OCI-LY7 (cell line): Measurements from ENCODE around the gene LRRK1. TPM values are rescaled to one million over a fixed set of nuclear protein-coding genes. Genes with fewer than 3 reads are reported as not detected.

Experiments used
- BruUV-seq: library from RNA; stranded (reverse); fragments of 400-500 nt; replicated peaks from 2 replicates; lab custom pipeline; 2021; lab: Mats Ljungman, UMichigan
- CTCF ChIA-PET: fragments of 300-600 bp; sonication (Branson Sonifier 250); formaldehyde crosslinking; loops from one replicate; lab custom pipeline; 2022; ENCODE audit warnings: antibody characterized with exemption; ENCODE audit not compliant: unreplicated experiment; lab: Charles Lee
- POLR2A ChIA-PET: fragments of 300-600 bp; sonication (Branson Sonifier 250); formaldehyde crosslinking; loops from one replicate; lab custom pipeline; 2022; ENCODE audit warnings: antibody characterized with exemption; lab: Charles Lee
- DNase-seq: peaks from one replicate; pipeline ENCODE4 v3.0.0-alpha.2; 2015; ENCODE audit warnings: low spot score
- H2AFZ ChIP-seq: fragments of 200-600 bp; sonication (generic), shearing (Covaris generic); 2 replicates; pipeline ENCODE4 v1.6.1; 2014; ENCODE audit warnings: mild to moderate bottlenecking, antibody characterized with exemption, low read length, moderate library complexity
- H3K27ac ChIP-seq: fragments of 200-600 bp; sonication (generic); 2 replicates; pipeline ENCODE4 v1.5.1; 2014; ENCODE audit warnings: mixed run types, low read depth, mild to moderate bottlenecking, moderate library complexity, low read length, inconsistent platforms; ENCODE audit not compliant: poor library complexity, severe bottlenecking
- H3K36me3 ChIP-seq: fragments of 200-600 bp; sonication (generic); 2 replicates; pipeline ENCODE4 v1.6.1; 2014; ENCODE audit warnings: mild to moderate bottlenecking, antibody characterized with exemption, low read length, moderate library complexity, mixed read lengths; ENCODE audit not compliant: insufficient read depth
- H3K4me1 ChIP-seq: fragments of 200-600 bp; sonication (generic); 2 replicates; pipeline ENCODE4 v1.5.1; 2014; ENCODE audit warnings: mild to moderate bottlenecking, low read length; ENCODE audit not compliant: insufficient read depth, poor library complexity, severe bottlenecking
- H3K4me2 ChIP-seq: fragments of 200-600 bp; sonication (generic); 2 replicates; pipeline ENCODE4 v1.6.1; 2014; ENCODE audit warnings: mild to moderate bottlenecking, low read length
- H3K4me3 ChIP-seq: fragments of 200-600 bp; sonication (generic); 2 replicates; pipeline ENCODE4 v1.5.1; 2014; ENCODE audit warnings: mild to moderate bottlenecking, low read depth, low read length; ENCODE audit not compliant: poor library complexity, severe bottlenecking
- H3K79me2 ChIP-seq: fragments of 200-600 bp; sonication (generic); 2 replicates; pipeline ENCODE4 v1.6.1; 2016; ENCODE audit warnings: low read depth, mild to moderate bottlenecking, low read length, moderate library complexity, mixed read lengths; ENCODE audit not compliant: insufficient read depth
- H3K9me2 ChIP-seq: fragments of 200-600 bp; sonication (generic); 2 replicates; pipeline ENCODE4 v1.6.1; 2016; ENCODE audit warnings: mild to moderate bottlenecking, low read length, mixed read lengths; ENCODE audit not compliant: insufficient read depth
- H3K9me3 ChIP-seq: fragments of 200-600 bp; sonication (generic); 2 replicates; pipeline ENCODE4 v1.6.1; 2014; ENCODE audit warnings: mild to moderate bottlenecking, mixed run types, low read length, mixed read lengths
- H4K20me1 ChIP-seq: fragments of 200-600 bp; sonication (generic); 2 replicates; pipeline ENCODE4 v1.6.1; 2014; ENCODE audit warnings: mild to moderate bottlenecking, antibody characterized with exemption, low read length, moderate library complexity, mixed read lengths; ENCODE audit not compliant: insufficient read depth
- CTCF ChIP-seq: fragments of 200-600 bp; sonication (generic); conservative IDR thresholded peaks from 2 replicates; pipeline ENCODE4 v1.5.1; 2014; ENCODE audit warnings: mild to moderate bottlenecking, antibody characterized with exemption, low read length, moderate library complexity, mixed read lengths
- EZH2phosphoT487 ChIP-seq: fragments of 200-600 bp; sonication (generic); IDR thresholded peaks from 2 replicates; pipeline ENCODE4 v1.6.1; 2018; ENCODE audit warnings: low read depth, borderline replicate concordance, mild to moderate bottlenecking, mixed run types, antibody characterized with exemption, low read length, moderate library complexity, mixed read lengths
- intact Hi-C: fragments of 100-400 bp; cut with micrococcal nuclease; formaldehyde crosslinking; loops from one replicate; pipeline ENCODE4 v1.10.0; 2022; ENCODE audit not compliant: unreplicated experiment
- total RNA-seq, 2 experiments: library from RNA; depleted of rRNA in 1 of 2; stranded (reverse); fragments of >200 nt in 1 of 2; shearing (Covaris generic) in 1 of 2; gene quantifications; 2 replicates each; pipeline ENCODE4 v1.2.3, GENCODE V29; 2014 to 2022

The LRRK1 gene
- total RNA-seq, 2 experiments from 2014 or later, result 92.3 to 233 TPM

- H2AFZ ChIP-seq, result no peak overlapping the region
- TF ChIP-seq EZH2phosphoT487, result no peak
- no peak for TF ChIP-seq CTCF
- BruUV-seq, result no TSS peak
- H3K9me2 ChIP-seq, result no peaks in the 10 kb centered on the region
- no peaks in the 10 kb centered on the region for H4K20me1 ChIP-seq
- POLR2A ChIA-PET, result interaction anchor here (0.7 kb wide), 1 partner anchor 14 kb away, joined by 3 read pairs; no protein-coding TSS in a partner anchor
- no peak overlapping the region for H3K4me3 ChIP-seq
- no peak overlapping the region for H3K27ac ChIP-seq
- DNase-seq, result no peak
- H3K4me2 ChIP-seq, result no peak overlapping the region
- peaks cover 98% of the 10 kb centered on the region for H3K36me3 ChIP-seq
- H3K9me3 ChIP-seq, result peaks cover 12% of the 10 kb centered on the region; the same call in 1 of the 2 replicates
- CTCF ChIA-PET, result no interaction called here
- intact Hi-C loops, result no loop called here
- H3K79me2 ChIP-seq, result peaks cover 65% of the 10 kb centered on the region
- H3K4me1 ChIP-seq, result peaks cover 9% of the 10 kb centered on the region
These were observed 54.4 kb downstream of the LRRK1 start for GRCh38 chr15:100973351-100974111.

- Histone ChIP-seq H3K79me2 (peaks cover 65% of the 10 kb centered on the region), H4K20me1 (no peaks in the 10 kb centered on the region), H2AFZ (no peak overlapping the region), H3K4me1 (peaks cover 24% of the 10 kb centered on the region), H3K4me3 (no peak overlapping the region), H3K9me3 (peaks cover 27% of the 10 kb centered on the region; the same call in 1 of the 2 replicates), H3K36me3 (peaks cover 98% of the 10 kb centered on the region), H3K4me2 (no peak overlapping the region), H3K27ac (no peak overlapping the region), H3K9me2 (no peaks in the 10 kb centered on the region)
- CTCF ChIA-PET, result no interaction called here
- BruUV-seq, result no TSS peak
- intact Hi-C loops, result no loop called here
- TF ChIP-seq CTCF (no peak), EZH2phosphoT487 (no peak)
- POLR2A ChIA-PET, result interaction anchor here (0.7 to 1.1 kb wide), 3 partner anchors 29 to 78 kb away, joined by 3 read pairs; no protein-coding TSS in a partner anchor
- no peak for DNase-seq
These were observed 55.9 kb downstream of the LRRK1 start for GRCh38 chr15:100975043-100975442.
